Muscle of leg (tissue), 11 donors: ENCODE measurements around the gene THBS2. TPM values are rescaled to one million over a fixed set of nuclear protein-coding genes. Genes with fewer than 3 reads are reported as not detected.

ENCODE experiments used
- DNase-seq: peaks from one replicate; pipeline ENCODE4 v3.0.0; 2013
- H3K27ac ChIP-seq: one replicate; pipeline ENCODE4 v1.5.1; 2013; ENCODE audit warnings: mild to moderate bottlenecking, low read length, control low read depth
- H3K27me3 ChIP-seq: one replicate; pipeline ENCODE4 v1.6.1; 2013; ENCODE audit warnings: low read length; ENCODE audit not compliant: control insufficient read depth, insufficient read depth
- H3K36me3 ChIP-seq: one replicate; pipeline ENCODE4 v1.6.1; 2013; ENCODE audit warnings: low read length; ENCODE audit not compliant: control insufficient read depth, insufficient read depth
- H3K4me1 ChIP-seq: one replicate; pipeline ENCODE4 v1.6.1; 2013; ENCODE audit warnings: low read length; ENCODE audit not compliant: control insufficient read depth, insufficient read depth
- H3K4me3 ChIP-seq: one replicate; pipeline ENCODE4 v1.5.1; 2013; ENCODE audit warnings: low read length, control low read depth
- H3K9me3 ChIP-seq: replicated peaks from 2 replicates; pipeline ENCODE4 v1.6.1; 2013; ENCODE audit warnings: low read depth, low read length; ENCODE audit not compliant: control insufficient read depth
- WGBS: methylation state at CpG from one replicate; pipeline ENCODE4 v1.1.5; 2013; ENCODE audit warnings: missing lambda C conversion rate; ENCODE audit not compliant: insufficient coverage; 5-methylcytosine and 5-hydroxymethylcytosine counted together
- polyA plus RNA-seq, 8 donors: library from polyadenylated mRNA; unstranded; fragments of 120-200 nt; gene quantifications; one replicate each; pipeline versions ENCODE4 v1.2.1 to v1.2.3, GENCODE V29; 2013; ENCODE audit warnings: inconsistent platforms in 1 of 8, low replicate concordance in 1 of 8; ENCODE audit not compliant: insufficient read length in 8 of 8, insufficient read depth in 1 of 8
- total RNA-seq: library from RNA; stranded (reverse); fragments of 120-200 nt; gene quantifications from one replicate; pipeline ENCODE4 v1.2.4, GENCODE V29; 2013

Gene THBS2
- total and polyA plus RNA-seq, 9 donors = 20.2 to 128 (median 49.5) TPM

DNA sequence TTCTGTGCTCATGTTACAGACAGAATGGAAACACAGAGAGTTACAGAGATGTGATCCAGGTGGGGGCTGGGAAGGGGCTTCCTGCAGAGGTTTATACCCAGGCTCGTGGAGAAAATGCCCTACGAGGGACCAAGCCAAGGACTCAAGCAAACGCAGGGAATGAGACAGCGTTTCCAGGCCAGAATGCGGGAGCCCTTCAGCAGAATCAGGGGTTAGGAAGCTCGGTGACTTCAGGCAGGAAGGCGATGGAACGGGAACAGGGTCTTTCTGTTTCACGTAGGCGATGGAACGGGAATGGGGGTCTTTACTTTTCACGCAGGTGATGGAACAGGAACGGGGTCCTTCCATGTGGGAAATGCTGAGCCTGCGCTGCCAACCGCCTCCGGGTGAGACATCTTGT, 82.6 kb downstream of the THBS2 start:
- 87% methylated on average over 13 of the region's 16 CpGs for WGBS
- H3K9me3 ChIP-seq = no peaks in the 10 kb centered on the region
- DNase-seq = no peak
- no peaks in the 10 kb centered on the region for H3K36me3 ChIP-seq
- peaks cover 24% of the 10 kb centered on the region for H3K4me1 ChIP-seq
- H3K27ac ChIP-seq = no peak overlapping the region
- no peak overlapping the region for H3K4me3 ChIP-seq
- no peaks in the 10 kb centered on the region for H3K27me3 ChIP-seq

DNA sequence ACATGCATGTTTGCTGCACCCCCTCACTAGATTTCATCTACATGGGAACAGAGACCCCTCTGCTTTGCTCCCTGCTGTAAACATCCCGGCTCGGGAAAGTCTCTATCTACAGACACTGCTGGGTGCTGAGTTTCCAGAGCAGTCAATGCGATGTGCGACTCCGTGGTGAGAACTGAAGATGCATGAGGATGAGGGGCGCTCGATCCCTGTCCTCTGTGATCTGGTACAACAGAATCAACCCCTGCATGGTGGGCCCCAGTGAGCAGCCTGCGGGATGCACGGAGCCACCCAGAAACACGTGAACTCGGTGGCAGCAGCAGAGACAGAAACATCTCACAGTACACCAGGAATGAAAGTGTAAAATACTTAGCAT, 83.1 kb downstream of the THBS2 start:
- H3K36me3 ChIP-seq = no peaks in the 10 kb centered on the region
- H3K4me3 ChIP-seq = no peak overlapping the region
- no peaks in the 10 kb centered on the region for H3K9me3 ChIP-seq
- 93% methylated on average over 9 of the region's 11 CpGs for WGBS
- H3K27ac ChIP-seq = no peak overlapping the region
- DNase-seq = no peak
- H3K27me3 ChIP-seq = no peaks in the 10 kb centered on the region
- H3K4me1 ChIP-seq = peaks cover 28% of the 10 kb centered on the region

DNA sequence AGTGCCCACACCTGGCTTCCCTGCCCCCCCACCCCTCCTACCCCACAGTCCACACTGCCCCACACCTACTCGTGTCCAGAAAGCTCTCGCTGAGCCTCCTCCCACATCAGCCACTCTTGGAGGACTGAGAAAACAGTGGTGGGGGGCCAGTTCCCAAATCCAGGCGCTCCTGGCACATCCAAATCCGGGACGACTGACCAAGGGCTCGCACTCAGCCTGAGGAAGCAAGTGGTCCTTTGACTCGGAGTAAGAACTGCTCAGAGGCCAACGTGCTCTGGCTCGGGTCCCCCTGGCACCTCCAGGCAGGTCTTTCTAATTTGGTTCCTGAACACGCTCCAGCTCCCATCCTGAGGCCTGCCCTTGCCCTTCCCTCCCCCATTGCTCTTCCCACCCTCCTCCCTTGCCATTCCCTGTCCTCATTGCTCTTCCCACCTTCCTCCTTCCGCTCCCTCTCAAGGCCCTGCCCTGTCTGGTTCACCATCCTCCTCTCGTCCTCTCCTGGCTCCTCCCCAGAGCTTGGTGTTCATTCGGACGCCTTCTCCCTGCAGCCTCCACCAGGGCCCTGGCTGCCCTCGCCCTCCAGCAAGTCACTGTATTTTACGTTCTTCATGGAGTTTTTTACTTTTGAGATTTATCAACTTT, 83.6 kb downstream of the THBS2 start:
- no peaks in the 10 kb centered on the region for H3K36me3 ChIP-seq
- peaks cover 30% of the 10 kb centered on the region for H3K4me1 ChIP-seq
- DNase-seq = no peak
- WGBS = 85% methylated on average over 14 of the region's 16 CpGs
- H3K9me3 ChIP-seq = no peaks in the 10 kb centered on the region
- no peaks in the 10 kb centered on the region for H3K27me3 ChIP-seq
- no peak overlapping the region for H3K27ac ChIP-seq
- no peak overlapping the region for H3K4me3 ChIP-seq

DNA sequence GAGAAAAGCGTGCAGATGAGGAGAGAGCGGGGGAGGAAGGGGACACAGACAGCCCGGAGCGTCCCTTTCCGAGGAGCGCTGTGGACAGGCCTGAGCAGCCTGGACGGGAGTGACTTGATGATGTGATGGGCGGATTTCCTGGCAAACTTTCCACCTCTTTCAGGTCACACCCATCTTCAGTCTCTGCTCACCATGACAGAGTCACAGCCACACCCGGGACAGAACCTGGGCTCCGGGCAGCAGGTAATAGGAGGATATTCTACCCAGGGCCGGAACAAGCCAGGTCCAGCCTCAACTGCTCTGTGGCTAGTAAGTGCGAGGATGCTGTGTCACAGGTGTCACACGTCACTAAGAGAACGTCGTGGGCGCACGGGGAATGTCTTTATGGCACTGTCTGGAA, 84.3 kb downstream of the THBS2 start:
- DNase-seq = peak; percentile 71
- 66% methylated on average over 13 of the region's 17 CpGs for WGBS
- Histone ChIP-seq H3K4me1 (peaks cover 33% of the 10 kb centered on the region), H3K27ac (no peak overlapping the region), H3K9me3 (no peaks in the 10 kb centered on the region), H3K27me3 (no peaks in the 10 kb centered on the region), H3K36me3 (no peaks in the 10 kb centered on the region), H3K4me3 (no peak overlapping the region)

DNA sequence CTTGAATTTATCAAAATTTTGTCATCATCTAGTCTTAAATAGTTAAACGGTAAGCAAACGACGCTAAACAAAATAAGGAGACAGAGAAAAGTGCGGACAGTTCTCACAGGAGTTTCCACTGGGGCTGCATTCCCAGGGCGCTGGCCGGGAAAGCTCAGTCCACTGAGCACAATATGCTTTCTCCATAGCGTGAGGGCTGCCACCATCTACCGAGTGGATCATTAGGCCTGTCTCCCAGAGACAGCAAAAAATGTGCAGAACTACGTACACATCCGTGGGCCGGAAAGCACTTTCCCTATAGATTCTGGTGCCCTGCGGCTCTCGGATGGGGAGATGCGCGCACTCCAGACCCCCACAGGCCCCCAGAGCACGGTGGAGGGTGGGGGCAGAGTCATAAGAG, 84.9 kb downstream of the THBS2 start:
- no peak overlapping the region for H3K4me3 ChIP-seq
- 83% methylated on average over 5 of the region's 16 CpGs for WGBS
- no peak for DNase-seq

DNA sequence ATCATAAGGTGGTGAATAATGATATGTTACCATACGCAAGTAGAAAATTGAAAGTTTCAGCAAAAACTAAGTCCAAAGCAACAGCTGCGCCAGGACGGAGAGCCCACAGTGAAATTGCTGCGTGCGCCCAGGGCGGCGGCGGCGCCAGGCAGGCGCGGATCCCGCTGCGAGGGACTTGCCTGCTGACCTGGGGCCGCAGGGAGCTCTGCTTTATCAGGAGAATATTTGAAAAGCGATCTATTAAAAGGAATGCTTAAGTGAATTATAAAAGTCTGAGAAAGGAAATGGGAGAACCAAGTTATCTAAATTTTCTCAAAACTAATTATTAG, 85.4 kb downstream of the THBS2 start:
- DNase-seq = no peak
- H3K4me1 ChIP-seq = peaks cover 37% of the 10 kb centered on the region
- no peak overlapping the region for H3K4me3 ChIP-seq
- no peaks in the 10 kb centered on the region for H3K27me3 ChIP-seq
- H3K9me3 ChIP-seq = no peaks in the 10 kb centered on the region
- no peaks in the 10 kb centered on the region for H3K36me3 ChIP-seq
- no peak overlapping the region for H3K27ac ChIP-seq
- 92% methylated on average over 14 of the region's 15 CpGs for WGBS

More for the DNA sequence above, 84.9 kb downstream of the THBS2 start:
- Histone ChIP-seq H3K27ac (no peak overlapping the region), H3K4me1 (peaks cover 33% of the 10 kb centered on the region), H3K9me3 (no peaks in the 10 kb centered on the region), H3K27me3 (no peaks in the 10 kb centered on the region), H3K36me3 (no peaks in the 10 kb centered on the region)

DNA sequence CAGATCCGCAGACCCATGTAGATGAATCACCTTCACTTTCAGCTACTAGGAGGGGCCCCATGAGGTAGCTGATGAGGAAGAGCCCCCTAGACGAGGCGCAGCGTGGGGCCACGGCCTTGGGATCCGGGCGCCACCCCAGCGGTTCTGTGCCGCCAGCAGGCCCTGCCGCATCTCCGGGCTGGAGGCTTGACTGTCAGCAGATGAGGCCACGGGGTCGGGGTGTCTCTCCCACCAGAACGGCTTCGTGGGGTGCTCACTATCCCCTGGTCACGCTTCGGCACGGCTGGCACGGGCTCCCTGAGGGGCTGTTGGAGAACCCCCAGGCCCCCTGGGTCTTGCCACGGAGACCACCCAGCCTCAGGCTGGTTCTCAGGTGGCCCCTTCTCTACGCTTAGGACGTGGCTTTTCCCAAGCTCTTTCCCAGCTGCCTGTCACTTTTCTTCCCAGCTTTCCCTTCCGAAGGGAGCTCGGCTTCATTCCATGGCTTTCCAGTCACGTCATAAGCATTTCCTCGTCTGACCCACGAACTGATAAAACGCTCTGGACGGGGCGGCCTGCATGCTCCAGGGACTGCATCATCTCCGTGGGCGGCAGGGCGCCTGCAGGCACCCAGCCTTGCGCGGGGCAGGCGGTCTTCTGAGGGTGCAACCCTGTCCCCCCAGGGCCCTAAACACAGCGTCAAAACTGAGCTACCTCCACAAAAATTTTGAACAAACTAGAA, 85.9 kb downstream of the THBS2 start:
- Histone ChIP-seq H3K4me1 (peaks cover 42% of the 10 kb centered on the region), H3K27me3 (no peaks in the 10 kb centered on the region), H3K4me3 (no peak overlapping the region), H3K9me3 (no peaks in the 10 kb centered on the region), H3K36me3 (no peaks in the 10 kb centered on the region), H3K27ac (no peak overlapping the region)
- DNase-seq = peak; percentile 46
- 84% methylated on average over 32 of the region's 37 CpGs for WGBS

DNA sequence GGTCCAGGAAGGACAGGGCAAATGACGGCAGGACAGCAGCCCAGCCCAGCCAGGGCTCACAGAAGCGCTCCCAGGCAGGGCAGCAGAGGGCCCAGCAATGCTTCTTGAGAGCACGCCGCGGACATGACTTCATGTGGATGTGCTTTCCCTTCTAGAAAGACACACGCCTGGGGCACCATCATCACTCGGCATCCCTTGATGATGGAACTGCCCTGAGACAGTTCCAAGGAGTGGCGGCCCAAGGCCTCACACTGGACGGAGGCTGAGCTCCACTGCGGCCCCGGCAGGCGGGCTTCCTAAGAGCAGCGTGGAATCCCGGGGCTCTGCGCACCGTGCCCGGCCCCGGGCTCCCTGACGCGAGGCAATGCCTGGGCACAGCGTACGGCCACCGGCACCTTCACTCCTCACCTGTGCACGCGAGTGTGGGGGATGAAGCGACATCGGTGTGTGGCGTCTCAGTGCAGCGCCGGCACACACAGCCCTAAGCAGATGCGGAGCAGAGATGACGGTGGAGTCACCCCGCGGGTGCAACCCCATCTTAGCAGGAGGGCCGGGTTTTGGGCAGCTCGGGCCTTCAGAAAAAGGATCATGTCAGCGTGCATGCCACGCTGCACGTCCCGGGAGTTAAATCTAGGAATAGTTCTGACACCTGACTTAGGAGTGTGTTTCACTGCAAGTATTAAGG, 86.6 kb downstream of the THBS2 start:
- no peak for DNase-seq
- WGBS = 94% methylated on average over 39 of the region's 40 CpGs
- no peak overlapping the region for H3K27ac ChIP-seq

More for the DNA sequence above, 86.6 kb downstream of the THBS2 start:
- peaks cover 44% of the 10 kb centered on the region for H3K4me1 ChIP-seq
- no peaks in the 10 kb centered on the region for H3K9me3 ChIP-seq
- H3K27me3 ChIP-seq = no peaks in the 10 kb centered on the region
- H3K4me3 ChIP-seq = no peak overlapping the region
- H3K36me3 ChIP-seq = no peaks in the 10 kb centered on the region
